ENCODE results near the gene SCGB3A2.
"Not testable (repeated sequence)": the region's sequence is repeated elsewhere in the genome, so short reads cannot be mapped to it uniquely, and the experiment has no call there.

Gene SCGB3A2

DNA sequence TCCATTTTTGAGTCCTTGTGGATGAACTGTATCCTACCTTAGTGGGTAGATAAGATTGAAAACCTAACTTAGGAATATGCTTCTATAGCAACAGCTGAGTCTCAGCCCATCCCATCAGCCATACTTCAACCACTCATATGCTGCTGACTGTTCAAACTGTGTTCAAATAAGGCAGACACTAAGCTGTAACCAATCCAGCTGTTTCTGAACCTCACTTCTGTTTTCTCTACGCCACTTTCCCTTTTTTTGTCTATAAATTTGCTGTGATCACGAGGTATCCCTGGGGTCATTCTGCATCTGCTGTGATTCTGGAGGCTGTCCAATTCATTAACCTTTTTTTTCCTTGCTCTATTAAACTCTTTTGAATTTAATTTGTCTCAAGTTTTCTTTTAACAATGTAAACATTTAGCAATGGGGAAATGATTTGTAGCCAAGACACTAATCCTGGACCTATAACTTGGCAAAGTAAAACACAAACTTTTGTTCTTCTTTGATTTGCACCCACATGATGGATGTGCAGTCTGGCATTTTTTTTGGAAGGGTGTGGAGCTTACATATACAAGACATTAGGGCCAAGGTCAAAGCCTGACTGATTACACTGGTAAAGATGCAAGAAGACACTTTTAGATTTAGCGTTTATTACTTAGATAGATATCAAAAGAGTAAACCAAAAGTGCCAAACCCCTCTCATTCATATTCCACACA is 14.9 kb upstream of the SCGB3A2 start:
- no peak for DNase-seq (ENCODE audit: low spot score)

GRCh38 chr5:147869112-147869511 is 9.4 kb upstream of the SCGB3A2 start:
- DNase-seq (ENCODE audit: low spot score): no peak

- DNase-seq (ENCODE audit: low spot score): not testable (repeated sequence)
These were observed 8.6 kb upstream of the SCGB3A2 start for GRCh38 chr5:147869892-147870291.

DNA sequence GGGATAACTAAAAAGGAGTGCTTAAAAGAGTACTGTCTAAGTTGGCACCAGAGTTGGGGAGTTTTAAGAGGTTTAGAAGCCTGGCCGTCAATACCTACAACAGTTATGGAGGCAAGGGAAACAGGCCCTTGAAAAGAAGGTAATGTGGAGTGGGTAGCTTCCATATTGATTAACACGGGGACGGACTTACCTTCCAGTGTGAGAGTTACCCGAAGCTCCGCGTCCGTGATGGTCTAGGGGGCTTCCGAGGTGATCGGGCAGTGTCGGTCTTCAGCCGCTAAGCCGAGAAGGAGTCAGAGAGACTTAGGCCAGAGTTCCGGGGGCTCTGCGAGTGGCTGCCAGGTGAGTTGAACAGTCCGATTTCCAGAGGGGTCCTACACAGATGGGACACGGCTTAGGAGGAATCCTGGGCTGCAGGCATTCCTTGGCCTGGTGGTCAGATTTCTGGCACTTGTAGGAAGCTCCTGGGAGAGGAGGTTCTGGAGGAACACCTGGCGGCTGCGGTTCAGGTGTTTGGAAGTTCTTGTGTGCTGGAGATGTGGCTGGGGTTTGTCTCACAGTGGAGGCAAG is 6.4 kb upstream of the SCGB3A2 start:
- not testable (repeated sequence) for DNase-seq (ENCODE audit: low spot score)

- not testable (repeated sequence) for DNase-seq (ENCODE audit: low spot score)
These were observed 5.6 kb upstream of the SCGB3A2 start for GRCh38 chr5:147872744-147873435.

DNA sequence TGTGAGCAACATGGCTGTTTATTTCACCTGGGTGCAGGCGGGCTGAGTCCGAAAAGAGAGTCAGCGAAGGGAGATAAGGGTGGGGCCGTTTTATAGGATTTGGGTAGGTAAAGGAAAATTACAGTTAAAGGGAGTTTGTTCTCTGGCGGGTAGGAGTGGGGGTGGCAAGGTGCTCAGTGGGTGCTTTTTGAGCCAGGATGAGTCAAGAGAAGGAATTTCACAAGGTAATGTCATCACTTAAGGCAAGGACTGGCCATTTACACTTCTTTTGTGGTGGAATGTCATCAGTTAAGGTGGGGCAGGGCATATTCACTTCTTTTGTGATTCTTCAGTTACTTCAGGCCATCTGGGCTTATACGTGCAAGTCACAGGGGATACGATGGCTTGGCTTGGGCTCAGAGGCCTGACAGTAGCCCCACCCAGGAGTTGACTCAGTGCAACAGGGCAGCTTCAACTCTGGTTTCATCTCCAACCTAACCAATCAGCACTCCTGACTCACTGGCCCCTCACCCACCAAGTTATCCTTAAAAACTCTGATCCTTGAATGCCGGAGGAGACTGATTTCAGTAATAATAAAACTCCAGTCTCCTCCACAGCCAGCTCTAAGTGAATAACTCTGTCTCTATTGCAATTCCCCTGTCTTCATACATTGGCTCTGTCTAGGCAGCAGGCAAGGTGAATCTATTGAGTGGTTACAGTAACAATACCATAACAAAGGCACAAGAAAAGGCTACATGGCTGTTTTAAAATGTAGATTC is 4.2 kb upstream of the SCGB3A2 start:
- DNase-seq (ENCODE audit: low spot score): not testable (repeated sequence)

- no peak for DNase-seq (ENCODE audit: low spot score)
These were observed 3.6 kb upstream of the SCGB3A2 start for GRCh38 chr5:147874910-147875367.

- no peak for DNase-seq (ENCODE audit: low spot score)
These were observed 2.4 kb upstream of the SCGB3A2 start for GRCh38 chr5:147876141-147876540.

DNA sequence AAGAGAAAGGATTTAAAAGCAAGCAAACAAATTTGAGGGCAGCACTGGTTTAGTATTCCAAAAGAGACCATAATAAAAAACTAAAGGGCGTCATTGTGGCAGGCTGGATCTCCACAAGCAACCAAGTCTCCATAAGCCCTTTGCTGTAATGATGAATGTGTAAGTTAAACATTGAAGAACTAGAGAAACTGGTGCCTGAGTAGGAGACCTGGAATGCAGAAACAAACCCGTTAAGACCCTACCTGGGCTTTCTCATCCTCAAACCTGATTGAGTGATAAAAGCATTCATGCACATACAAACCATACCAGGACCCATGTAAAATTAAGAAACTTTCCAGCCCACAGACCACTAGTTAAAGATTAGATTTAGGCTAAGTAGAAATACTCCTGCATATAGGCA is 1.9 kb upstream of the SCGB3A2 start:
- DNase-seq (ENCODE audit: low spot score): no peak

DNA sequence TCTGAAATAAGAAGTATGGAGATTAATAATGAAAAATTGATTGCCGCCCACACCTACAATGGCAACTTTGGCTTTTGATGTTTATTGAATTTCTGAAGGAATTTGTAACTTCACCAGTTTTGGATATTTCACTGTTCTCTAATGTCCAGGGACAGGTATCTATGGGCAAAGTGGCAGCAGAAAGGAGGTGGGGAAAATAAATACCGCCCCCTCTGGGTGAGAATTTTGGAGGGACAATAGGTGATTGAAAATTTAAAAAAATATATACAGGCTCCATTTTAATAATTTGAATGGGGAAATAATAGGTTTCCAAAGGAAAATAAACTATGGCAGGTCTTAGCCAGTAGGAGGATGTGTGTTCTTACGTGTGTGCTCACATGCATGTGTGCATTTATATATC is 1.3 kb downstream of the SCGB3A2 start:
- DNase-seq (ENCODE audit: low spot score): no peak

- DNase-seq (ENCODE audit: low spot score): no peak
These were observed 2.0 kb downstream of the SCGB3A2 start for GRCh38 chr5:147880487-147880886.

DNA sequence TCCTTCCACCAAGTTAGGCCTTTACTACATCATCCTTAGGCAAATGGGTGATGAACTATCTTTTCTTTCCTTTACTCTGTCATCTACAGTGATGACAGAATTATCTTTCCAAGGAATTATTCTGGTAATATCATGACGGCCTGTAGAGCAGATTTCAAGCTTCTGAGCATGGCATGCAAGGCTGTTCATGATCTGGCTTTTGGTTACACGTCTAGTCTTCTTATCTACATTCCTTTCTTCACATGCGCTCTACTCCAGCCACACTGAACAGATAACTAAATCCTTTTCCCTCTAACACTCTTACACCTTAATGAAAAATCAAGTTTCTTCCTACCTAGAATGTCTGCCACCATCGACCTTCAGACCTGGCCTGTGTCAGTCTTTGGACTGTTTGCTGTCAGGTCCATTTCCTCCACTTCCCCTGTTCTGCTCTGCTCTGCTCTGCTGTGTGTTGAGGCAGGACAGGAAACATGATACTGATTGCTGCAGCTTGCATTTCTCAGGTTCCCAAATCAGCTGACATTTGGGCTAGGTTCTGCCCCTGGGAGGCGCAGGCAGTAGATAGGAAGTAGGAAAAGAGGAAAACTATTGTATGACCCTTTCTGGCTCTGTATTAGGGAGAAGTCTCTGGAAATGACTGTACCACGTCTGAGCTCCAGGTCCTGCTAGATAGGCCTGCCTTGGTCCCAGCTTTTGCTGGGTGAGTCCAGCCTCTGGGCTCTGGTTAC is 4.2 kb downstream of the SCGB3A2 start:
- DNase-seq (ENCODE audit: low spot score): no peak

DNA sequence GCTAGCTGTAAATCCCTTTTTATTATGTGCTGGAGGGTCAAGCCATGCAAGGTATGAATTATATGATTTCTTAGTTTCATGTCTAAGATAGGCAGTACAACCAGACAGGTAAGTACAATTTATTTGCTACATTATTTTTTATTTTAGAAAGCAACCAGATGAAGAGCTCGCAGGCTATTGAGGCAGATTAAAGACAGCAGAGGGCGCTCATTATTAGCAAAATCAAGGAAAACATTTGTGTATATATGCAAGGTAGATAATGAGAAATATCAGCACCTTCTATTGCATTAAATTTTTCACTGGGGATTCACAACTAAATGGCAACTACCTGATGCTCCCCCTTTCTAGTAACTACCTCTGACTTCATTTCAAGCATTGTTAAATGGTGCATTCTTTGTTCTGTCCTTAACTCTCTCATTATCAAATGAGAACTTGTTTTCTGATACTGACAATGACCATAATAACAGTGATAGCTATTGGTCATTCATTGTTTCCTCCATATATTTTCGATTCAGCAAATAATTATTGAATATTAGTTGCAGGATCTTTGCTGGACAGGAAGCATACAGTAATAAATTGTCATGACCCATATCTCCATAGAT is 8.6 kb downstream of the SCGB3A2 start:
- peak; percentile 48 for DNase-seq (ENCODE audit: low spot score)

DNA sequence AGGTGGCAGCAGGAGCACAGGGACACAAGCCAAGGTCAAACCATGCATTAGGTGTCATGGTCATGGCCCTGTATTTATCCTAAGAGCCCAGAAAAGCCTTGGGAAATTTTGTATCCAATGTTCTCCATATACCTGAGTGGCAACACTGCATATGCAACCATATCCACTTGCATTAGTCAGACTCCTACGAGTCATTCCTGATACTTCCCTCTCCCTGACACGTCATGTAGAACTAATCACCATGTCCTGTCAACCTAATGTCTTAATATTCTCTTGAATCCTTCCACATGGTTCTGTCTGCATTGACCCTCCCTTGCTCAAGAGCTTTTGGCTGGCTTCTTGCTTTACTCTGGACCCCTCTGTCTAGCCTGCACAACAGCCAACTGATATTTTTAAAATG is 9.4 kb downstream of the SCGB3A2 start:
- DNase-seq (ENCODE audit: low spot score): no peak

GRCh38 chr5:147892696-147893296 is 14.3 kb downstream of the SCGB3A2 start:
- no peak for DNase-seq (ENCODE audit: low spot score)

DNA sequence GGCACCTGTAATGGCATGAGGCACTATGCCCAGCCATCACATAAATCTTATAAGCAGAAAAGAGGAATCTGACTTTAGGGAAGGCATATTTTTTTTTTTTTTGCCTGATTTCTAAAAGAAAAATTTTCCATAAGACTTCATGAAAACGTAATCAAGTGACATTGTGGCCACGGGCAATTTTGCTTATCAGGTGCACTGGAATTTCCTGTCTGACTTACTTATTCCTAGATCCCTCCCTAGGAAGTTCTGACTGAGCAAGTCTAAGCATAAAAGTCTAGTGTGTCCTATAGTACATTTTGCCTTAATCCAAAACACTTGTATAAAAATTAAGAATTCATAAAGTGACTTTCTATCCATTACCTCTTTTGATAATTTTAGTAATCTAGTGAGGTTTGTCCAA is 15.3 kb downstream of the SCGB3A2 start:
- DNase-seq (ENCODE audit: low spot score): no peak

- no peak for DNase-seq (ENCODE audit: low spot score)
These were observed 17.4 kb downstream of the SCGB3A2 start for GRCh38 chr5:147895864-147896263.

DNA sequence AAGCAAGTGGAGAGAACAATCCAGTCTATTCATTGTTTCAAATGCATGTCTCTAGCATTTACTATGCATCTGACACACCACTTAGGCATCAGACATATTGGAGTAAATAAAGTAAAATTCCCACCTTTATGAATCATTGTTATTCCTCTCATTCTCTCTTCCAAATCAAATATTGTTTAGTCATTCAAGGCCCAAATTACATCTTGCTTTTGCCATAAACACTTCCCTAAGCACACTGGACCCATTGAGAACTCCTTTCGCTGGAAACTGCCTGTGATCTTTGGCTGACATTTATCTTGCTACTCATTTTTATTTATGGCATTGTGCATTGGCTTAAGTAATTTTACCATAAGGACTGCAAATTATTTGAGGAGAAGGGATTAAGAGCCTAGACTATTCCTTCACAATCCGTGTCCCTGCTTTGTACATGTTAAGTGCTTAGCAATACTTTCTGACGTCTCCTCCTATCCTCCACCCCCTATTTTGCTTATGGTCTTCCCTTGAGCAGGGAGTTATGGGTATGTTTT is 20.4 kb downstream of the SCGB3A2 start:
- DNase-seq (ENCODE audit: low spot score): no peak

- DNase-seq (ENCODE audit: low spot score): no peak
These were observed 23.1 kb downstream of the SCGB3A2 start for GRCh38 chr5:147901599-147902039.

- DNase-seq (ENCODE audit: low spot score): no peak
These were observed 24.2 kb downstream of the SCGB3A2 start for GRCh38 chr5:147902609-147903115.
